ENCODE measurements around the gene PRSS38. TPM values are rescaled to one million over a fixed set of nuclear protein-coding genes. Genes with fewer than 3 reads are reported as not detected.

Gene PRSS38
- polyA plus RNA-seq, 1 donor: not detected

DNA sequence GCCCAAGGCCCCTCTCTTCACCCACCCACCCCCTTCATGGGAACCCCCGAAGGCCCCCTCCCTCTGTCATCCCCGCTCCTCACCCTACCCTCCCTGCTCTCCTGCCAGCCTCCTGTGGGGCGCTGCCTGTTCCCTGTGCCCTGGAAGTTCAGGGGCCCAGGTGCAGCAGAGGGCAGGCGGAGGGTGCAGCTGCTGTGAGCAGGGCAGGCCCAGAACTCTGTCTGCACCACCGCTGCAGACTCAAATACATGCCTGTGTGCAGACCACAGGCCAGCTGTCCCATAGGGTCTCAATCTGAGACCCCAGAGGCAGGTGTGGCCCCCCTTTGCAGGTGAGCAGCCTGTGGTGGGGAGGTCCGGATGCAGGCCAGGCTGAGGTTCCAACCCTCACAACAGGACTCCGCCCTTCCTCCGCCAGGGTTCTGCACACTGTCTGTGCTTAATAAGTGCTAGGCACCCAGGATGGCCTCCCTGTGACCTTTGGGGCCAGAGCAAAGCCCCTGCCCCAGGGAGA lies 69.7 kb downstream of the PRSS38 start:
- no peak for DNase-seq (ENCODE audit: low read depth)

GRCh38 chr1:227885648-227886502 lies 70.4 kb downstream of the PRSS38 start:
- DNase-seq (ENCODE audit: low read depth): no peak

DNA sequence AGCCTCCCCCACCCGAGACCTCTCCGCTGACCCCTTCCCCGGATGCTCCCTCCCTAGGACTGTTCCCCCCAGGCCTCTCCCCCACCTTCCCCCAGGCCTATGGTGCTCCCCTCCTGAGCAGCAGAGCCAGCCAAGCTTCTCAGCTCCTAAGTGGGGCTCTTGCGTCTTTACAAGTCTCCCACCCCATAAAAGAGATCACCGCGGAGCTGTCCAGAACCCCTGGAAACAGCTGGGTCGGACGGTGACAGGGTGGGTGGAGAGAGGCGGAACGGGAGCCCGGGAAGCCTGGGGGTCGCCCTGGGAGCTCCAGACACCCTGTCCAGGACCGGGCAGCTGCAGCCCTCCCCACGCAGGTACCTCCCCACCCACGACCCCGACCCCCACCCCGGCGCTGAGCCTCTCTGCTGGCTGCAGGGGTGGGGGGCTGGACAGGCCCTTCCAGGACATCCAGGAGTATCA lies 71.1 kb downstream of the PRSS38 start:
- DNase-seq (ENCODE audit: low read depth): no peak

DNA sequence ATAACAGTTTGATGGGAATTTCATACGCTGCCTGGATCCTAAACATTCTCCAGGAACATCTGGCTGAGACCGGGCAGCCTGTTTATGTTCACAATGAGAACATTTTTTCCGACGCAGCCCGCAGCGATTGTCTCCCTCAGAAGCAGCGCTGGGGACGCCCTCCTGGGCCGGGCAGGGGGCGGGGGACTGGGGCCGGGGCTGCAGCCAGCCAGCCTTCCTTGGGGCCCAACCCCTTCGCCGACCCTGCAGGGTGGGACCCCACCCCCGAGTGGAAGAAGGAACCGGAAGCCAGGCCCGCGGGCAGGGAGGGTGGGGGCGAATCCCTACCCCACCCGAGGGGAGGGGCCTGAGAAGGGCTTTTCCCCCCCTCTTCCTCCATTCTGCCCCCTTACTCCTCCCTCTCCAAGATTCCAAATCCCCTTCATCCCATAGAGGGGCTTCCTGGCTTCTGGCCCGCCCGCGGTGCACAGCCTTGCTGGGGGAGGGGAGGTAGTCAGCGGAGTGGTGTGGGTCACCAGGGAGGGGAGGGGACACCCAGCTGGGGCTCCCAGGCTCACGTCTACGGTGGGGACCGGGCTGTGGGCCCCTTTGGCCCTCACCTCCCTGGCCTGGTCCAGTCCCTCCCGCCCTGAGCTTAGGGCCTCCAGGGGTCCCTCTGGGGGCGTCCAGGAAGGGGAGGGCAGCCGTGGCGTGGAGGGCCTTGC lies 71.7 kb downstream of the PRSS38 start:
- peak; percentile 72 for DNase-seq (ENCODE audit: low read depth)

- no peak for DNase-seq (ENCODE audit: low read depth)
Measured at GRCh38 chr1:227887697-227888403, 72.4 kb downstream of the PRSS38 start.

GRCh38 chr1:227888404-227889046 lies 73.0 kb downstream of the PRSS38 start:
- DNase-seq (ENCODE audit: low read depth): no peak

DNA sequence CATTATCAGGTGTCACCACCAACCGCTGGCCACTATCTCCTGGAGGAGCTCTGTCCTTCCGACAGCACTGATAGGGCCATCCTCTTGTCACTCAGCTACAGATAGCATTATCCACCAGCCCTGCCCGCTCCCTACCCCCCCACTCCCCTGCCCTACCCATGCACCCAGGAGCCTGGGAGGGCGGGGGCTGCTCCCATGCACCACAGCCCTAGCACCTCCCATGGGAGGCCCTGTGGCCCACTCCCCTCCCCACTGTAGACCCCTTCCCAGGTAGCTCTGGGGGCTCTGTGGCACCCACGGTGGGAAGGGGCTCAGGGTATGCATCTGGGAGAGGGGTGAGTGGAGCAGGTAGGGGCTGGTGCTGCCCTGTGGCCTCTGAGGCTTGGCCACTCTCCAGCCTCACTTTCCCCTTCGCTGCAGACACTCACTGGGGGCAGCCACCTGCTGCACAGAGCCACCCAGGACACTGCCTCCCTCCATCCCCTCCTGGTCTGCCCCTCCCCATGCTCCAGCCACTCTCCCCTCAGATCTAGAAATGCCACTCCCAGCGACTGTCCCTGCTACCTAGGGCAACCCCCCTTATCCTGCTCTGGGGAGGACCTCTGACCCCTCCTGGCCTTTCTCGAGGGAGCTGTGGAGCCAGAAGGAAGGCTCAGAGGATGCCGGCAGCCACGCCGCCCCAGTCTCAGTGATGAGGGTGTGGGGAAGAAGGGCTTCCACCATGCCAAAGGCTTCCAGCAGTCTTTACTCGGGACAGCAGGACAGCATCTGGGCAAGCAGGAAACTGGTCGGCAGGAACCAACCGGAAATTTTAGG lies 73.8 kb downstream of the PRSS38 start:
- DNase-seq (ENCODE audit: low read depth): no peak

GRCh38 chr1:227889863-227890405 lies 74.5 kb downstream of the PRSS38 start:
- no peak for DNase-seq (ENCODE audit: low read depth)

DNA sequence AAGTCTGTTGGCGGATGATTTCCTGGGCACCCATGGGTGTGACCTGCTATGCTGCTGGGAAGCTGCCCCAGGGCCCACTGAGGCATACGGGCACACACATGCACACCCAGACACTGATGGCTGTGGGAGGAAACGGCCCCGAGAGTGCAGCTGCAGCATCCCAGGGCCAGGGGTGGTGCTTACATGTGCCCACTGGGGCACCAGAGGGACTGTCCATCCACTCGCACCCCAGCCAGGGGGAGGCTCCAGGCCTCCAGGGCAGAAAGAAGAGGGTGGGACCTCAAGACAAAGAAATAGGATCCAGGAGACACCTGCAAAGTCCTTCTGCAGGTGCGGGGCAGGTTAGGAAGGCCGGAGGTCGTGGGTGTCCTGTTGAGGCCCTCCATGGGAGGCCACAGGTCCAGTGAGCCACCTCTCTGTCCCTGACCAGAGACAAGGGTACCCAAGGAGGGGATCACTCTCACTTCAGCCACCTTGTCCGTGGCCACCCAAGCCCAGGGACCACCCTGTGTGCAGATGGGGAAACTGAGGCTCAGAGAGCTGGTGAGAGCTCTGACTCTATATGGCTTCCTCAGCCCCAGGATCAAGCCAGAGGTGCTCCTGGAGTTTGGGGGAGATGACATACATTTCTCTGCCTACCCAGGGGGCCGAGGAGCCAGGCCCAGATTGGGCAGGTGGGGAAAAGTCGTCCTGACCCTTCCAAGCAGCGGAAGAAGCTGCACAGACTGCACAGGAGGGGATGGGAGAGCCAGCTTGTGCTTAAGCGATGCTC lies 75.2 kb downstream of the PRSS38 start:
- no peak for DNase-seq (ENCODE audit: low read depth)

DNA sequence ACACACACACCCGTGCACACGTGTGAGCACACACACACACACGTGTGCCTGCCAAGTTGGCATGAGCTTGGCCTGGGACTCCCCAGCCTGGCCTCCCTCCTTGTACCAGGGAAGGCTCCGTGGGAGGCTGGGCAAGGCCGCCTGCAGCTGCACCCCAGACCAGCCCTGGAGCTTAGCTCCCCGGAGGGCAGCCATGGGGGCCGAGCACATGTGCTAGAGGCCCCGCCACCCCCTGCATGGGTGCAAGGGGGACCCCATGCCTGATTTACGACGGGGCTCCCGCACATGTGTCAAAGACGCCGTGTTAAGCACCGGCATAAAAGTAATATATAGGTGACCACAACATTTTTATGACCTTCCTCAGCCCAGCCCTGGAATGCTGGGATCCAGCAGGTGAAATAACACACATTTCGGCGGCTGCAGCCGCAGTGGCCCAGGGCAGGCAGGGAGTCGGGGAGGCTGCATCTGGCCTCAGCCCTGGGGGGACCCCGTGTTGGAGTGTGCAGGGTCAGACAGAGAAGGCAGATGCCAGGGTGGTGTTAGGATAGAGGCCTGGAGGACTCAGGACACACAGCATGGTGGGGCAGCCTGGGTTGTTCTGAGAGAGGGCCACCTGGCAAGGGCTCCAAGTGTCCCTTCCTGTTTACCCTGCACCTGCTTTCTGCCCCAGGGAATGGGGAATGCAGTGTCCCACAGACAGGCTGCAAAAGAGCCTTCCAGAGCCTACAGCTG lies 75.9 kb downstream of the PRSS38 start:
- DNase-seq (ENCODE audit: low read depth): no peak

DNA sequence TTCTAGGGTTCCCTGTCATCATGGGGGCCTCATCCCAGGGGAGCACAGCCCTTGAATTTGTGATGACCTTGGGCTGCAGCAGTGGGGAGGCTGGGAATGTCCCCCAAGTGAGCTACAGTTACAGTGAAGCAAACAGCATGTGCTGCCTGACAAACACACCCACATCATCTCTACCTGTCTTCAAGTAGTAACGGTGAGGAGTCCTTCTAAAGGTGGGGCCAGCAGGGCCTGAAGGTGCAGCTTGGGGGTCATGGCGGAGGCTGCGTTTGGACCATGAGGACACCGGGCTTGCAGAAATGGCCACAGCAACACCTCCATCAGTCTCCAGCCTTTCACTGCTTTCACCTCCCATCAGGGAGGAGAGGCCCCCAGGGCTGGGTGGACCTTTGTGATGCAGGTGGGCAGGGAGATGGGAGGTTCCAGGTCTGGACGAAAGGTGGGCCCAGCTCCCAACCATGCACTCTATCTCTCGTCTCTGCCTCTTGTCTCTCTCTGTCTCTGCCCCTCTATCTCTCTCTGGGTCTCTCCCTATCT lies 76.5 kb downstream of the PRSS38 start:
- no peak for DNase-seq (ENCODE audit: low read depth)

GRCh38 chr1:227892489-227893299 lies 77.2 kb downstream of the PRSS38 start:
- no peak for DNase-seq (ENCODE audit: low read depth)

- DNase-seq (ENCODE audit: low read depth): no peak
Measured at GRCh38 chr1:227893300-227893948, 77.9 kb downstream of the PRSS38 start.

DNA sequence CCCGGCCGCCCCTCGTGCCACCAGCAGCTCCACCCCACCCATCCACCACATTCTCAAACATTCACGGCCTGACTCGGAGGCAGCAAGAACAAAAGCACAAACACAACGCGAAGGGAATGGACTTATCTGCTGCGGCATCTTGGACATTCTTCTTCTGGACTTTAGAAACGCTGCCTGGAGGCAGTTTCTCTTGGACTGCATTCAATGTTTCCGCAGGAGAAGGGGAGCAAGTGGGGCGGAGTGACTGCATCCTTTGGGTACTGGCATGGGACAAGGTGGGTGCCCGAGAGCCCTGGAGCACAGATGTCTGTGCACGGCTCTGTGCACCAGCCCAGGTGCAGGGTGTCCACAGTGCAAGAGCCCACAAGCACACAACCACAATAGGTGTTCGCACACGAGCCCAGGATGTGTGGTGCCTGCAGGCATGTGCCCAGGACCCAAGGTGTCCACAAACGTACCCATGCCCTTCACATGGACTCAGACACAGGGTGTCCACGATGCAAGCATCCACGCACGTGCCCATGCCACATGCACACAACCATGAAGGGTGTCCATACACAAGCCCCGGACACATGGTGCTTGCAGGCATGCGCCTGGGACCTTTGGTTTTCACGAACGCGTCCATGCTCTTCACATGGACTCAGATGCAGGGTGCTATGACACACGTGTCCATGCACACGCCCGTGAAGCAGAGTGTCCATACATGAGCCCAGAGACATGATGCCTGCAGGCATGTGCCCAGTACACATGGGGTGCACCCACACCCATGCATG lies 78.7 kb downstream of the PRSS38 start:
- DNase-seq (ENCODE audit: low read depth): no peak

- no peak for DNase-seq (ENCODE audit: low read depth)
Measured at GRCh38 chr1:227894831-227895451, 79.5 kb downstream of the PRSS38 start.

Data from forelimb muscle (tissue), 1 donor.